IPS-18c (cell line): ENCODE measurements around the gene MGAT4A.
A peak's percentile ranks its signal among the peaks of the same experiment; 100 is the strongest.
"Not testable (repeated sequence)": the region's sequence is repeated elsewhere in the genome, so short reads cannot be mapped to it uniquely, and the experiment has no call there.

Experiments
- H3K4me3 ChIP-seq: 2 replicates; pipeline ENCODE4 v1.7.0; 2013; ENCODE audit warnings: low read depth, mild to moderate bottlenecking, low read length, moderate library complexity; ENCODE audit not compliant: insufficient read depth
- H3K9me3 ChIP-seq: one replicate; pipeline ENCODE4 v1.6.1; 2013; ENCODE audit warnings: mild to moderate bottlenecking, low read length, moderate library complexity; ENCODE audit not compliant: control insufficient read depth, insufficient read depth

Gene MGAT4A

GRCh38 chr2:98608116-98608961, 122.6 kb downstream of the MGAT4A start, which contains the start of the genes COA5 and UNC50:
Gene COA5 (minus strand): TSS chr2:98608512. CDS start chr2:98608405, 107 bp downstream.
Gene UNC50 (plus strand): TSS chr2:98608589. CDS start chr2:98609760, 1,171 bp downstream.
- Histone ChIP-seq H3K9me3 (no peaks in the 10 kb centered on the region), H3K4me3 (peak within 1 kb of the TSS; percentile 94)

- Histone ChIP-seq H3K4me3 (peak overlapping the region; percentile 94), H3K9me3 (no peaks in the 10 kb centered on the region)
Observed at GRCh38 chr2:98607741-98608115, 123.2 kb downstream of the MGAT4A start.

DNA sequence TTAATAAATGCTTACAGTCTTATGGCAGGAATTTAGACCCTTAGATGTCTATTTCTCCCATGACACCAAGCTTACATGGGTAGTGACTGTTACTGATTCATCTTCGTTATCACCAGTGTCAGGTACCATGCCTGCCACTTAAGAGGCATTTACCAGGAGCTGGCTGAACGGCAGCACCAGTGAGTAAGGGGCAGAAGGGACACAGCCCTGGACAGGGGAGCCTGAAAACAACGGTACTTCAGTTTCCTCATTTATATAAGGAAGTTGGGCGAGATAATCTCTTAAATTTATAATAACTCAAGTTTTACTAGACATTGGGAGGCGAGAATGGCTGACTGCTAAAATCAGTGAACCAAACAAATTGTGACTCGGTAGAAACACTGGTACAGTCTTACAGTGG, 123.8 kb downstream of the MGAT4A start:
- peak overlapping the region; percentile 94 for H3K4me3 ChIP-seq
- no peaks in the 10 kb centered on the region for H3K9me3 ChIP-seq

DNA sequence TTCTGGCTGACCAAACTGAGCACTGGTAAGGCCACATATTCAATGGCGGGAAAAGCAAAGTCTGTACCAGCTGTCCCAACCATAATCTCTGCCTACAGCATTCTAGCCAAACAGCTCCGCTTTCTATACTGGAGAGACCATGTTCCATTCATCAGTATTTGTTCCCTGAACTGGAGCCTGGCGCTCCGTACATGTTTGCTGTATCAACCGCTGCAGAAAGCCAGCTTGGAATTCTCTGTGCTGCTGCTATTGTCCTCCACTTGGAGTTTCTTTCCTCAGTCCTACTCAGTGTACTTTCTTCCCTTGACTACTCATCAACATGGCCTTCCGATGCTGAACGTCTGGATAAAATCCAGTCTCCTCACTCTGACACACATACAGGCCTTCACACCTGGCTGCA, 124.5 kb downstream of the MGAT4A start:
- H3K4me3 ChIP-seq = no peak overlapping the region

GRCh38 chr2:98605076-98605475, 125.9 kb downstream of the MGAT4A start:
- H3K9me3 ChIP-seq = no peaks in the 10 kb centered on the region

More for the DNA sequence above, 124.5 kb downstream of the MGAT4A start:
- H3K9me3 ChIP-seq = no peaks in the 10 kb centered on the region

GRCh38 chr2:98604547-98604946, 126.4 kb downstream of the MGAT4A start:
- no peaks in the 10 kb centered on the region for H3K9me3 ChIP-seq
- H3K4me3 ChIP-seq = no peak overlapping the region

More at GRCh38 chr2:98605076-98605475, 125.9 kb downstream of the MGAT4A start:
- no peak overlapping the region for H3K4me3 ChIP-seq

DNA sequence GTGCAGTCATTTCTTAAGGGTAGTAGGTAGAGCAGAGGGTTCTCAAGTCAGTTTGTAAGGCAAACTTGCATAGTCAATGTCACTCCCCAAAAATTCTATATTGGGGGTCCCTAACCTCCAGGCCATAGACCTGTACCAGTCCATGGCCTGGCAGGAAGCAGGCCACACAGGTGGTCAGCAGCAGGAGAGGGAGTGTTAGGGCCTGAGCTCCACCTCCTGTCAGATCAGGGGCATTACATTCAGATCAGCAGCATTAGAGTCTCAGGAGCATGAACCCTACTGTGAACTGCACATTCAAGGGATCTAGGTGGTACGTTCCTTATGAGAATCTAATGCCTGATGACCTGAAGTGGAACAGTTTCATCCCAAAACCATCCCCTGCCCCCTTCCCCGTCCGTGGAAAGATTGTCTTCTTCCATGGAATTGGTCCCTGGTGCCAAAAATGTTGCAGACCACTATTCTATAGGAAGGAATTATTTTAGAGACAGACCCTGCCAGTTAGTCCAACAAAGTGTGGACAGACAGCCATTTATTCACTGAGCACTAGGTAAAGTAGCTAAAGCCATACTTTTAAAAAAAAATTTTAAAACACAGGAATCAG, 129.3 kb downstream of the MGAT4A start:
- no peaks in the 10 kb centered on the region for H3K9me3 ChIP-seq
- H3K4me3 ChIP-seq = no peak overlapping the region

DNA sequence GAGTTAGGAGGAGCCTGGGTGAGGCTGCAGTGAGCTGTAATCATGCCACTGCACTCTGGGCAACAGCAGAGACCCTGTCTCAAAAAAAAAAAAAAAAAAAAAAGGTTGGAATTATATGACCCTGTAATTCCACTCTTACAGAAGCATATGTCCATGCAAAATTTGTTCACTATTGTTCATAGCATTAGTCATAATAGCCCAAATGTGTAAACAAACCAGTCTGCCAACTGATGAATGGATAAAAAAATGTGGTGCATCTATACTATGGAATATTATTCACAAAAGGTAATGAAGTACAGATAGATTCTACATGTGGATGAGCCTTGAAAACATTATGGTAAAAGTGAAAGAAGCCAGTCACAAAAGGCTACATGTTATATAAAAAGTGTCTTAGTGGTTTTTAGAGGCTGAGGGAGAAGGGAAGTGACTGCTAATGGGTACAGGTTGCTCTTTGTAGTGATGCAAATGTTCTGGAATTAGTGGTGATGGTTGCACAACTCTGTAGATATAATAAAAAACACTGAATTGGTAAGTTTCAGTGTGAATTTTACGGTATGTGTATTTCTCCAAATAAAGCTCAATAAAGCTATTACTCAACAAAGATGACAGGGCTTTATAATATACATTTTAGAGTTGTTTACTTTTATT, 132.0 kb downstream of the MGAT4A start:
- H3K9me3 ChIP-seq = no peaks in the 10 kb centered on the region

DNA sequence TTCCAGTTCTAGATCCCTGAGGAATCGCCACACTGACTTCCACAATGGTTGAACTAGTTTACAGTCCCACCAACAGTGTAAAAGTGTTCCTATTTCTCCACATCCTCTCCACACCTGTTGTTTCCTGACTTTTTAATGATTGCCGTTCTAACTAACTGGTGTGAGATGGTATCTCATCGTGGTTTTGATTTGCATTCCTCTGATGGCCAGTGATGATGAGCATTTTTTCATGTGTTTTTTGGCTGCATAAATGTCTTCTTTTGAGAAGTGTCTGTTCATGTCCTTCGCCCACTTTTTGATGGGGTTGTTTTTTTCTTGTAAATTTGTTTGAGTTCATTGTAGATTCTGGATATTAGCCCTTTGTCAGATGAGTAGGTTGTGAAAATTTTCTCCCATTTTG, 136.3 kb downstream of the MGAT4A start:
- not testable (repeated sequence) for H3K4me3 ChIP-seq, H3K9me3 ChIP-seq

More for the DNA sequence above, 132.0 kb downstream of the MGAT4A start:
- no peak overlapping the region for H3K4me3 ChIP-seq

DNA sequence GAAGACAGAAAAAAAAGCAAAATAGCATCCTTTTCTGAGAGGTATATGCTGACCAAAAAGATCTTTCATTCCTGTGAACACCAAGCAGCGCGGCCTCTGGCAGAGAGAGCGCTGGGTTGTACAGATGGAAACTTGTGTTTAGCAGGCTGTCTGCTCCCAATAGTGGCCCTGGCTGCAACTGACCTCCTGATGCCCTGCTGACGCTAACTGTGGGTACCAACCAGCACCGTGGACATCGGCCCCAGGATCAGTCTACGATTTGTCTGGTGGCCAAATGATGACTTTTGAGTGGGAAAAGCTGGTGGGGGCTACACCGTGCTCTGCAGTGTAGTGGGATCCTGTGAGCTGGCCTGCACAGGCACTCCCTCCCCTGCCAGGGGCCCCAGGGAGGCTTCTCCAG, 138.4 kb downstream of the MGAT4A start:
- Histone ChIP-seq H3K9me3 (no peaks in the 10 kb centered on the region), H3K4me3 (no peak overlapping the region)

DNA sequence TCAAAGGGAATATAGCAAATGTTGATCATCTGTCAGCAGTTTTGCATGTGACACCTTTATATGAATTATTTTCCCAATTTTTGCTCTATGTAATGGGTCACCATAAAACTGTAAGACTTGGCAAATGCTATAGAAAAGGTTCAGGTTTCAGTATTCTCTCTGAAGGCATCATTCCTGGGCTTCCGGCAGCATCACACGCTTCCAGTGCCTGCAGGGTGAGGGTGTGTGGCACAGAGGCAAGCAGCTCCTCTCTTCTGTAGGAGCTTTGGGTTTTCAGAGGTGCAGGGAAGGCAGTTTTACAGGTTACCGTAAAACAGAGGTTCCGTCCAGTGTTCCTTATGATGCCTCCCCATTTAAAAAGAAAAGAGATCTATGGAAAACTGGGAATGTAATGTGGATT, 141.4 kb downstream of the MGAT4A start:
- no peaks in the 10 kb centered on the region for H3K9me3 ChIP-seq
- no peak overlapping the region for H3K4me3 ChIP-seq

DNA sequence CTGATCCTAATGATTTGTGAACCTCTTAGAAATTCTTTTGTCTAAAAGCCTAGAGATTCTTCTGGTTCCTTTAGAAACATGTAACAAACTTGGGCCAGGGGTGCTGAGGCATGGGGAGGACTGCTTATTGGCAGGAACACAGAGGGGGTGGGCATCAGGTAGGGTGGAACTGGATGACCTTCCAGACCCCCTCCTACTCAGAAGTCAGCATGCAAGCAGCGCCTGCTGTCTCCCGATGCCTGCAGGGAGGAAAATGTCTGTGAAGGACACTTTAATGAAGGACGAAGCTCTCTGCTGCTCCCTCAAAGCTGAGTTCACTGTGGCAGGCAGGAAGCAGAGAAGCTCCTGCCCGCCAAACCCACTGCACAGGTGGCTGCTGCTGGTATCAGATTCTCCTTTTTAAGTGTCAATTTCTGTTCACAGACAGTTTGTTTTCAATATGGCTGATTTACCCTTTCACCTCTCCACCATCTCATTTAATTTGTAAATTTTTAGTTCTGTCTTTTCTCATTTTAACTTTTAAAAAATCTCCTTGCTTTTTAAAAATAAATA, 142.0 kb downstream of the MGAT4A start:
- H3K9me3 ChIP-seq = no peaks in the 10 kb centered on the region
- H3K4me3 ChIP-seq = no peak overlapping the region

DNA sequence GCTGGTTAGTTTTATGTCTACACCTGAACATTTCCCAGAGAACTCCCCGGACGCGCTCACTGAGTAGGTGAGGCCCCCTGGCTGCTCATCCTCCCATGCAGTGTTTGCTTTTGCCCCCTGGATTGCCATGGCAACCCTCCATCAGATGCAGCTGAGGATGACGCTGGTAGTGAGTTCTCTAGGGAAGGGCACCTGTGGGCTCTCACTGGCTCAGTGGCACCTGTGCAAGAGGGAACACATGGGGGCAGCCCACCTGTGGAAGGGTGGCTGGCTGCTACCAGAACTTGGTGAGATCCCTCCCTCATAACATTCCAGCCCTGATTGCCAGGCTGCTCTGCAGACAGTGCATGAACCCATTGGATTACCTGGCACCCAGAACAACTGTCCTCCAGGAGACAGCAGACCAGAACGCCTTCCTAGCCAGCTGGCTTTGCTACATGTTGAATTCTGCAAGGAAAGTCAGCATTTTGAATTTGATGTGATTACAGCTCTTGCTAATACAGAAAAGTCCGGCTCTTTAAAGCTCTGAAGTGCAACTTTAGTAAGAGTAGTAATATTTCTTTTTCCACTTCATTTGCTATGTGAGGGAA, 144.3 kb downstream of the MGAT4A start:
- Histone ChIP-seq H3K4me3 (no peak overlapping the region), H3K9me3 (no peaks in the 10 kb centered on the region)

GRCh38 chr2:98585386-98585785, 145.5 kb downstream of the MGAT4A start:
- H3K9me3 ChIP-seq = no peaks in the 10 kb centered on the region
- no peak overlapping the region for H3K4me3 ChIP-seq

DNA sequence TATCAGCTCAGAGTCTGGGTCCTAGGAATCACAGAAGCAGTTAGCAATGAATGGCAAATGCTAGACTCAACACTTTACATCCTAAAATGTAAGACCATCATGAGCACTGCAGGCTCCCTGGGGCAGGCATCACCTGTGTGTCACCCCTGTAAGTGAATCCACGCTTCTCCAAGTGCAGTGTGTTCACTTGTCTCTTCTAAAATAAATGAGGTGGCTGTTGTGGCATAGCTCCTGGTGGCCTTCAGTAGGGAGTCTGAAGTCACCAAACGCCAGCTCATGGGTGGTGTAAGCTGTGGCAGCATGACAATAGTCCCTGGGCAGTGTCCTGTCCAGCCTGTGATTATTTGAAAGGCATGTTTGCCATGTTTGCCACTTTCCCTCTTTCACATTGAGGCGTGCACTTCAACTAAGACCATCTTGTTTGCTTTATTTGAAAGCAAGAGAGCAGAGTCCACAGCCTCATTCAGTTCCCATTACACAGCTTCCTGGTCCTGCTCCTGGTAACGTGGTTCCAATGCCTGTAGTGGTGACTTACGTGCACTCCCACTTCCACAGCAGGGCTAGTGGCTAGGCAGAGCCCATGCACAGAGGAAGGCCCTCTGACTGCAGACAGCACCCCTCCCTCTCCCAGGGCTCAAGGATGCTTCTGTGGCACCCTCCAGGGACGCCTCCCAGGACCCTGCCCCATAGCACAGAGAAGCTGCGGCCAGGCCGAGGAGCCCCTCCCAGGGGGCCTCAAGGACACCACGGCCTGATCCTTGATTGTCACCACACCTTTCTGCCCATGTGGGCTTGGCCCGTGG, 146.9 kb downstream of the MGAT4A start:
- H3K4me3 ChIP-seq = no peak overlapping the region
- H3K9me3 ChIP-seq = no peaks in the 10 kb centered on the region

DNA sequence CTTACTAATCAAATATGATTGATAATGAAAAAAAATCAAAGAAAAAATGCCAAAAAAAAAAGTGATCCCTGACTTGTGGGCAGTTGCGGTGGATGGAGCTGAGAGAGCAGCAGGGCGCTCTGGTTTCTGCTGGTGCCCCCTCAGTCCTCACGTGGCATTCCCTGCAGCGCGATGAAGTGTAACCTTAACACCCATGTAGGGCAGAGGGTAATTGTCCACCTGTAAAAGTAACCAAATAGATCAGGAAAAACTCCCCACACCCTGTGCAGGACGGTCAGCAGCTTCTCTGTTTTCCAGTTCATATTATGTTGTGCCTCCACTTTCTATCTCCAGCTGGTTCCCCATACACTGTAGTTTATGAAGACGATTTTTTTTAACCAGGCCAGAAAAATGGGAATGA, 147.7 kb downstream of the MGAT4A start:
- no peak overlapping the region for H3K4me3 ChIP-seq

DNA sequence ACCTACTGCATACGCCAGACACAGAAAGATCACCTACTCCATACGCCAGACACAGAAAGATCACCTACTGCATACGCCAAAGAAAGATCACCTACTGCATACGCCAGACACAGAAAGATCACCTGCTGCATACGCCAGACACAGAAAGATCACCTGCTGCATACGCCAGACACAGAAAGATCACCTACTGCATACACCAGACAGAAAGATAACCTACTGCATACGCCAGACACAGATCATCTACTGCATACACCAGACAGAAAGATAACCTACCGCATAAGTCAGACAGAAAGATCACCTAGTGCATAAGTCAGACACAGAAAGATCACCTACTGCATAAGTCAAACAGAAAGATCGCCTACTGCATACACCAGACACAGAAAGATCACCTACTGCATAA, 148.4 kb downstream of the MGAT4A start:
- H3K9me3 ChIP-seq = no peaks in the 10 kb centered on the region
- H3K4me3 ChIP-seq = no peak overlapping the region

More for the DNA sequence above, 147.7 kb downstream of the MGAT4A start:
- no peaks in the 10 kb centered on the region for H3K9me3 ChIP-seq
